GM12891 (cell line): ENCODE measurements around the gene RPAIN.

ENCODE experiments used
- PAX5 ChIP-seq: IDR thresholded peaks from 2 replicates; pipeline ENCODE4 v1.6.1; 2011; ENCODE audit warnings: low read length, moderate library complexity, mild to moderate bottlenecking; ENCODE audit not compliant: insufficient read depth, severe bottlenecking
- POLR2A ChIP-seq: IDR thresholded peaks from 2 replicates; pipeline ENCODE4 v1.6.1; 2011; ENCODE audit warnings: low read depth, low read length, control low read depth
- POLR2AphosphoS5 ChIP-seq: IDR thresholded peaks from 2 replicates; pipeline ENCODE4 v1.6.1; 2011; ENCODE audit warnings: low read depth, low read length, control low read depth
- POU2F2 ChIP-seq: IDR thresholded peaks from 2 replicates; pipeline ENCODE4 v1.6.1; 2011; ENCODE audit warnings: low read depth, mild to moderate bottlenecking, control low read depth, low read length, moderate library complexity
- SPI1 ChIP-seq: IDR thresholded peaks from 2 replicates; pipeline ENCODE4 v1.6.1; 2011; ENCODE audit warnings: low read depth, low read length, control low read depth
- TAF1 ChIP-seq: IDR thresholded peaks from 2 replicates; pipeline ENCODE4 v1.6.1; 2011; ENCODE audit warnings: low read depth, low read length, control low read depth

DNA sequence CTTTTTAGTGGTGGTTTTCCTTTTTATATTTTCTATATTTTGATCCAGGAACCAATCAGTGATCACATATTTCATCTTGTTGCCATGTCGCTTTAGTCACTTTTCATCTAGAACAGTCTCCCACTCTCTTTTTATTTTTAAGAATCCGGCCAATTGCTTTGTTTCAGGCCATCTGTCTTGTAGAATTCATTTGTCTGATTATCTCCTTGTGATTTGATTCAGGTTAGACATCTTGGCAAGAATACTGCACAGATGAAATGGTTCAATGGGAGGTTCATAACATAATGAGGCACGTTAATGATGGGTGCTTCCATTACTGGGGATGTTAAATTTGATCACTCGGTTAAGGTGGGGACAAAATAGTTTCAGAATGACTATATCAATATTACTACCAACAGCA is 49.6 kb upstream of the RPAIN start:
- TF ChIP-seq POLR2A (no peak), TAF1 (no peak), POLR2AphosphoS5 (no peak), POU2F2 (no peak), PAX5 (no peak), SPI1 (no peak)
